Measurements from ENCODE around the gene ADD1.

DNA sequence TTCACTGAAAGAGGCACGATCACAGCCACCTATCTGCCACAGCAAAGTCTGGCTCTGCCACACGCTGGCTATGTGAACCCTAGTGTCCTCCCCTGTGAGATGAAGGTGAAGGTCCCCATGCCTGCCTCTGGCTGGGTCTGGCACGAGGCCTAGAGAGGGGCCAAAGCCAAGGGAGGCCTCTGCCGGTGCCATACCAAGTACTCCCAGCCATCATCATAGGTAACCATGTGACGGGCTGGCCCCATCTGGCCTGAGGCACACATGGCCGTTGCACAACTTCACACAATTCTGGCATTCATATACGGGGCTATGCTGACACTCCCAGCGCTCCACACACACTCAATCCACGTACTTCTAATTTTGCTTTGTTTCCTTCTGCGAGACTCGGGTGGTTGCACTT is 104.3 kb downstream of the ADD1 start:
- TF ChIP-seq, protein P1, sequence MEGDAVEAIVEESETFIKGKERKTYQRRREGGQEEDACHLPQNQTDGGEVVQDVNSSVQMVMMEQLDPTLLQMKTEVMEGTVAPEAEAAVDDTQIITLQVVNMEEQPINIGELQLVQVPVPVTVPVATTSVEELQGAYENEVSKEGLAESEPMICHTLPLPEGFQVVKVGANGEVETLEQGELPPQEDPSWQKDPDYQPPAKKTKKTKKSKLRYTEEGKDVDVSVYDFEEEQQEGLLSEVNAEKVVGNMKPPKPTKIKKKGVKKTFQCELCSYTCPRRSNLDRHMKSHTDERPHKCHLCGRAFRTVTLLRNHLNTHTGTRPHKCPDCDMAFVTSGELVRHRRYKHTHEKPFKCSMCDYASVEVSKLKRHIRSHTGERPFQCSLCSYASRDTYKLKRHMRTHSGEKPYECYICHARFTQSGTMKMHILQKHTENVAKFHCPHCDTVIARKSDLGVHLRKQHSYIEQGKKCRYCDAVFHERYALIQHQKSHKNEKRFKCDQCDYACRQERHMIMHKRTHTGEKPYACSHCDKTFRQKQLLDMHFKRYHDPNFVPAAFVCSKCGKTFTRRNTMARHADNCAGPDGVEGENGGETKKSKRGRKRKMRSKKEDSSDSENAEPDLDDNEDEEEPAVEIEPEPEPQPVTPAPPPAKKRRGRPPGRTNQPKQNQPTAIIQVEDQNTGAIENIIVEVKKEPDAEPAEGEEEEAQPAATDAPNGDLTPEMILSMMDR (IDR thresholded peaks at IDR 0.05) = no peak
- TF ChIP-seq POLR2A (IDR thresholded peaks at IDR 0.05) = no peak

Data from tibial nerve (tissue), 3 donors.